WTC11 (cell line): ENCODE measurements around the gene BICD1.

ENCODE experiments used
- NFYB ChIP-seq: sonication (generic); formaldehyde crosslinking; conservative IDR thresholded peaks from 2 replicates; pipeline ENCODE4 v1.8.0; 2022; ENCODE audit warnings: low read depth, missing genetic modification reagents
- NR3C1 ChIP-seq: sonication (generic); formaldehyde crosslinking; conservative IDR thresholded peaks from 2 replicates; pipeline ENCODE4 v1.8.1; 2023; ENCODE audit warnings: low read depth, mild to moderate bottlenecking, missing genetic modification reagents
- TP53 ChIP-seq: sonication (generic); formaldehyde crosslinking; IDR thresholded peaks from 2 replicates; pipeline ENCODE4 v1.8.1; 2023; ENCODE audit warnings: mild to moderate bottlenecking, missing genetic modification reagents
- TF ChIP-seq, protein P1 (sequence below): fragments of 200-600 bp; IDR thresholded peaks from 2 replicates; pipeline ENCODE4 v1.8.0; 2022; ENCODE audit warnings: antibody characterized with exemption
- TF ChIP-seq, protein P2 (sequence below): sonication (generic); formaldehyde crosslinking; IDR thresholded peaks from 2 replicates; pipeline ENCODE4 v1.8.1; 2022; ENCODE audit warnings: low read depth, missing genetic modification reagents, borderline replicate concordance

DNA sequence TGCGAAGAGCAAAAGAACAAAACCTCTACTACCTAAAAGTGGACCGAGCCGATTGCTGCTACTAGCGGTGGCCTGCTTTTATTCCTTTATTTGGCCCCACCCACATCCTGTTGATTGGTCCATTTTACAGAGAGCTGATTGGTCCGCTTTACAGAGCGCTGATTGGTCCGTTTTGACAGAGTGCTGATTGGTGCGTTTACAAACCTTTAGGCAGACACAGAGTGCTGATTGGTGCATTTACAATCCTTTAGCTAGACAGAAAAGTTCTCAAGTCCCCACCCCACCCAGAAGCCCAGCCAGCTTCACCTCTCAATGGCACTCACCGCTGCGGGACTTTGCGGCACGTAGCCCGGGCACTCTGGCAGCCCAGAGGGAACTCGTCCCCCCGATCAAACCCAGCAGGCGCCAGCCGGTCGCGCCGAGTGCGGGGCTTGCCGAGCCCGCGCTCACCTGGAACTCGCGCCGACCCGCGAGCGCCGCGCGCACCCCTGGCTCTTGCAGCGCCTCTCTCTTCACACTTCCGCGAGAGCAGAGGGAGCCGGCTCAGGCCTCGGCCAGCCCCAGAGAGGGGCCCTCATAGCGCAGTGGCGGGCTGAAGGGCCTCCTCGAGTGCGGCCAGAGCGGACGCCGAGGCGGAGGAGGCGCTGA is 284.0 kb downstream of the BICD1 start:
- TF ChIP-seq, protein P1, sequence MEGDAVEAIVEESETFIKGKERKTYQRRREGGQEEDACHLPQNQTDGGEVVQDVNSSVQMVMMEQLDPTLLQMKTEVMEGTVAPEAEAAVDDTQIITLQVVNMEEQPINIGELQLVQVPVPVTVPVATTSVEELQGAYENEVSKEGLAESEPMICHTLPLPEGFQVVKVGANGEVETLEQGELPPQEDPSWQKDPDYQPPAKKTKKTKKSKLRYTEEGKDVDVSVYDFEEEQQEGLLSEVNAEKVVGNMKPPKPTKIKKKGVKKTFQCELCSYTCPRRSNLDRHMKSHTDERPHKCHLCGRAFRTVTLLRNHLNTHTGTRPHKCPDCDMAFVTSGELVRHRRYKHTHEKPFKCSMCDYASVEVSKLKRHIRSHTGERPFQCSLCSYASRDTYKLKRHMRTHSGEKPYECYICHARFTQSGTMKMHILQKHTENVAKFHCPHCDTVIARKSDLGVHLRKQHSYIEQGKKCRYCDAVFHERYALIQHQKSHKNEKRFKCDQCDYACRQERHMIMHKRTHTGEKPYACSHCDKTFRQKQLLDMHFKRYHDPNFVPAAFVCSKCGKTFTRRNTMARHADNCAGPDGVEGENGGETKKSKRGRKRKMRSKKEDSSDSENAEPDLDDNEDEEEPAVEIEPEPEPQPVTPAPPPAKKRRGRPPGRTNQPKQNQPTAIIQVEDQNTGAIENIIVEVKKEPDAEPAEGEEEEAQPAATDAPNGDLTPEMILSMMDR: no peak
- TF ChIP-seq TP53 (CRISPR knock-in tag): no peak
- peak; percentile 82 for TF ChIP-seq NFYB (CRISPR knock-in tag)
- TF ChIP-seq, protein P2, sequence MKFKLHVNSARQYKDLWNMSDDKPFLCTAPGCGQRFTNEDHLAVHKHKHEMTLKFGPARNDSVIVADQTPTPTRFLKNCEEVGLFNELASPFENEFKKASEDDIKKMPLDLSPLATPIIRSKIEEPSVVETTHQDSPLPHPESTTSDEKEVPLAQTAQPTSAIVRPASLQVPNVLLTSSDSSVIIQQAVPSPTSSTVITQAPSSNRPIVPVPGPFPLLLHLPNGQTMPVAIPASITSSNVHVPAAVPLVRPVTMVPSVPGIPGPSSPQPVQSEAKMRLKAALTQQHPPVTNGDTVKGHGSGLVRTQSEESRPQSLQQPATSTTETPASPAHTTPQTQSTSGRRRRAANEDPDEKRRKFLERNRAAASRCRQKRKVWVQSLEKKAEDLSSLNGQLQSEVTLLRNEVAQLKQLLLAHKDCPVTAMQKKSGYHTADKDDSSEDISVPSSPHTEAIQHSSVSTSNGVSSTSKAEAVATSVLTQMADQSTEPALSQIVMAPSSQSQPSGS (CRISPR knock-in tag): no peak
- no peak for TF ChIP-seq NR3C1
